GM08714 (cell line): ENCODE data around the gene ADI1.
"Not testable (repeated sequence)": the region's sequence is repeated elsewhere in the genome, so short reads cannot be mapped to it uniquely, and the experiment has no call there.

Source experiments
- H3K4me3 ChIP-seq: fragments of 200-500 bp; sonication (Bioruptor generic); 2 replicates; pipeline ENCODE4 v1.5.1; 2014; ENCODE audit warnings: mild to moderate bottlenecking, low read length, inconsistent platforms
- ZNF274 ChIP-seq: IDR thresholded peaks from 2 replicates; pipeline ENCODE4 v1.6.1; 2012; ENCODE audit warnings: mild to moderate bottlenecking, low read depth, low read length

Gene ADI1

GRCh38 chr2:3493615-3494007, 25.7 kb downstream of the ADI1 start:
- no peak overlapping the region for H3K4me3 ChIP-seq
- TF ChIP-seq ZNF274: no peak

- no peak for TF ChIP-seq ZNF274
- H3K4me3 ChIP-seq: no peak overlapping the region
Measured at GRCh38 chr2:3492951-3493614, 26.2 kb downstream of the ADI1 start.

GRCh38 chr2:3492475-3492787, 26.9 kb downstream of the ADI1 start:
- H3K4me3 ChIP-seq: not testable (repeated sequence)

GRCh38 chr2:3491716-3492474, 27.4 kb downstream of the ADI1 start:
- no peak overlapping the region for H3K4me3 ChIP-seq
- TF ChIP-seq ZNF274: no peak

- no peak for TF ChIP-seq ZNF274
- H3K4me3 ChIP-seq: no peak overlapping the region
Measured at GRCh38 chr2:3491306-3491705, 28.0 kb downstream of the ADI1 start.

GRCh38 chr2:3490191-3491170, 28.9 kb downstream of the ADI1 start:
- TF ChIP-seq ZNF274: no peak

GRCh38 chr2:3489764-3490115, 29.6 kb downstream of the ADI1 start:
- no peak overlapping the region for H3K4me3 ChIP-seq
- TF ChIP-seq ZNF274: no peak

More at GRCh38 chr2:3490191-3491170, 28.9 kb downstream of the ADI1 start:
- no peak overlapping the region for H3K4me3 ChIP-seq

- no peak for TF ChIP-seq ZNF274
- no peak overlapping the region for H3K4me3 ChIP-seq
Measured at GRCh38 chr2:3488855-3489763, 30.2 kb downstream of the ADI1 start.

GRCh38 chr2:3488061-3488531, 31.2 kb downstream of the ADI1 start:
- H3K4me3 ChIP-seq: no peak overlapping the region
- no peak for TF ChIP-seq ZNF274

- H3K4me3 ChIP-seq: no peak overlapping the region
- no peak for TF ChIP-seq ZNF274
Measured at GRCh38 chr2:3487432-3487831, 31.9 kb downstream of the ADI1 start.

GRCh38 chr2:3487028-3487425, 32.3 kb downstream of the ADI1 start:
- H3K4me3 ChIP-seq: no peak overlapping the region
- TF ChIP-seq ZNF274: no peak

GRCh38 chr2:3486047-3487027, 33.0 kb downstream of the ADI1 start:
- no peak overlapping the region for H3K4me3 ChIP-seq
- TF ChIP-seq ZNF274: no peak
